Astrocyte of the spinal cord (primary cell): ENCODE data around the gene STRIP1.

Experiments
- DNase-seq: peaks from one replicate; pipeline ENCODE4 v3.0.0; 2011; ENCODE audit warnings: low read depth, low spot score
- H3K4me3 ChIP-seq: 2 replicates; pipeline ENCODE4 v1.5.1; 2011; ENCODE audit warnings: low read depth, mild to moderate bottlenecking, low read length, moderate library complexity
- CTCF ChIP-seq: IDR thresholded peaks from 2 replicates; pipeline ENCODE4 v1.5.1; 2012; ENCODE audit warnings: low read depth, mild to moderate bottlenecking, low read length, inconsistent platforms
- in situ Hi-C: cut with HindIII; loops from 2 replicates; pipeline ENCODE4 v1.10.0; 2017; ENCODE audit warnings: low sequenced_read_pairs

STRIP1 gene

GRCh38 chr1:110034451-110035235 is at the start of gene STRIP1:
Gene STRIP1 (plus strand): TSS chr1:110034624. CDS start chr1:110034638, 14 bp downstream.
- no peak for TF ChIP-seq CTCF
- peak within 1 kb of the TSS; percentile 76 for H3K4me3 ChIP-seq
- peak; percentile 98 for DNase-seq
- in situ Hi-C loops: no loop called here

- DNase-seq: no peak
- no peak for TF ChIP-seq CTCF
- peak overlapping the region; percentile 83 for H3K4me3 ChIP-seq
- in situ Hi-C loops: no loop called here
Measured at GRCh38 chr1:109985247-109986053, 49.0 kb upstream of the STRIP1 start.

- DNase-seq: no peak
- no peak for TF ChIP-seq CTCF
- peak overlapping the region; percentile 83 for H3K4me3 ChIP-seq
- in situ Hi-C loops: no loop called here
Measured at GRCh38 chr1:109986054-109986444, 48.4 kb upstream of the STRIP1 start.

GRCh38 chr1:109988349-109988914 is 46.0 kb upstream of the STRIP1 start:
- in situ Hi-C loops: no loop called here
- no peak overlapping the region for H3K4me3 ChIP-seq
- TF ChIP-seq CTCF: no peak
- DNase-seq: no peak

- no peak for DNase-seq
- TF ChIP-seq CTCF: no peak
- H3K4me3 ChIP-seq: no peak overlapping the region
- in situ Hi-C loops: no loop called here
Measured at GRCh38 chr1:109989506-109990301, 44.7 kb upstream of the STRIP1 start.

GRCh38 chr1:109990302-109990653 is 44.1 kb upstream of the STRIP1 start:
- in situ Hi-C loops: no loop called here
- no peak for DNase-seq
- no peak overlapping the region for H3K4me3 ChIP-seq
- no peak for TF ChIP-seq CTCF
